ENCODE data around the gene PEAK3. TPM values are rescaled to one million over a fixed set of nuclear protein-coding genes. Genes with fewer than 3 reads are reported as not detected.
A peak's percentile ranks its signal among the peaks of the same experiment; 100 is the strongest.

PEAK3 gene
- total RNA-seq, 1 donor from 2014 or later = 0.50 TPM

GRCh38 chr19:2274931-2275535 lies 6.9 kb downstream of the PEAK3 start:
- peak overlapping the region; percentile 70 for H3K27ac Mint-ChIP-seq (ENCODE audit: unreplicated experiment)
- no peaks in the 10 kb centered on the region for H3K9me3 Mint-ChIP-seq (ENCODE audit: low read depth)
- peaks cover 14% of the 10 kb centered on the region for H3K36me3 Mint-ChIP-seq (ENCODE audit: low read depth)
- DNase-seq (ENCODE audit: low spot score) = no peak
- peaks cover 33% of the 10 kb centered on the region for H3K4me1 Mint-ChIP-seq (ENCODE audit: low read depth)
- no peaks in the 10 kb centered on the region for H3K27me3 Mint-ChIP-seq (ENCODE audit: low read depth)
- peak; percentile 78 for TF ChIP-seq CTCF (IDR thresholded peaks at IDR 0.05)
- H3K4me3 Mint-ChIP-seq (ENCODE audit: unreplicated experiment) = peak overlapping the region; percentile 36

DNA sequence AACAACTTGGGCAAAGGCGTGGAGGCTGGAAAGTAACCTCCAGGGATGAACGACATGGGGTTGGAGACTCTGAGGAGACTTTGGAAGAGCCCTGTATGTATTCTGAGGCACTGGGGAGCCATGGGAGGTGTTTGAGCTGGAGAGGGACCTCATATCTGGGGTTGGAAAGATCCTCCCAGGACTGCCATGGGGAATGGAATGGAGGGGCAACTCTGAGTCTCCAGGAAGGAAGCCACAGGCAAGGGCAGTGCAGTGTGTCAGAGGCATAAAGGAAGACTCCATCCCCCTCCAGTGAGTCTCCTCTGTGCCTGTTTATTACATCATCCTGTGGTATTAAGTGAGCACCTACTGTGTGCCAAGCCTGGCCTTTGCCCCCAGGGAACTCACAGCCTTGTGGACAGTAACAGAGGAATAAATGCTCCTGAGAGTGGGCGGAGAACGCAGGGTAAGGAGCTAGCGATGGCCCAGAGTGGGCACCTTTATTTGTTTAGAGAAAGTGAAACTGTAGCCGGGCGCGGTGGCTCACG lies 7.7 kb downstream of the PEAK3 start:
- no peak for TF ChIP-seq CTCF (IDR thresholded peaks at IDR 0.05)
- Mint-ChIP-seq H3K27ac (ENCODE audit: unreplicated experiment) (peak overlapping the region; percentile 70), H3K36me3 (ENCODE audit: low read depth) (peaks cover 14% of the 10 kb centered on the region), H3K4me1 (ENCODE audit: low read depth) (peaks cover 33% of the 10 kb centered on the region), H3K4me3 (ENCODE audit: unreplicated experiment) (peak overlapping the region; percentile 65), H3K9me3 (ENCODE audit: low read depth) (no peaks in the 10 kb centered on the region), H3K27me3 (ENCODE audit: low read depth) (no peaks in the 10 kb centered on the region)
- DNase-seq (ENCODE audit: low spot score) = no peak

DNA sequence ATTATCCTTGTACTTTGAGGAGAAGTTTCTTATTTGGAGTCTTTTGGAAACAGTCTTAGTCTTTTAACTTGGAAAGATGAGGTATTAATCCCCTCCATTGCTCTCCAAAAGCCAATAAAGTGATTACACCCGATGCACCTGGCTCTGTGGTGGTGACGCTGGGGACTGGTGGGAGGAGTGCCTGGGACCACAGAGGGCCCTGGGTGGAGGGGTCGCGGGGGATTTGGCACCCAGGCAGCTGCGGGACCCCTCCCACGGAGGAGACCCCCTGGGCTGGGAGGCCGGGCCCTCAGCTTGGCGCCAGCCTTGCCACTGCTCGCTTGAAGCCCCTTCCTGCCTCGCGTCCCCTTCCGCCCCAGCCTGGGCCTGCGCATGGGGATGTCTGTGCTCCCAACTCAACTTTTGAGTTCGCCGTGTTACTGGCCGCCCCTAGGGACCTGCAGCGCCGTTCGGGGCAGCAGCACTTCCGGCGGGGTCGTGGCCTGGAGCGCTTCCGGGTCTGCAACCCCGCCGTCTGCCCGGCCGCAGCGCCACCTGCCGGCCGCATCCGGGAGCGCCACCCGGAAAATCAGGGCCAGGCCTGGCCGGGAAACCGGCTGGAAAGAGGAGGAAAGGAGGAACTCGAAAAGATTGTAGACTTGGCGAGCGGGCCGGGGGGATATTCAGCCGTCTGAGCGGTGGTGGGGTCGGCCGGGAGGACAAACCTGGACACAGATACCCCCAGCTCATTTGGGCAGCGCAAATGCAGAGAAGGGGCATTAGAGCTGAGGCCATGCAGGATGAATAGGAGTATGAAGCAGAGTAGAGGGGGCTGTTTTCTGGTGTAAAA lies 8.4 kb downstream of the PEAK3 start:
- peak overlapping the region; percentile 87 for H3K27ac Mint-ChIP-seq (ENCODE audit: unreplicated experiment)
- peak overlapping the region; percentile 65 for H3K4me3 Mint-ChIP-seq (ENCODE audit: unreplicated experiment)
- H3K4me1 Mint-ChIP-seq (ENCODE audit: low read depth) = peaks cover 33% of the 10 kb centered on the region
- peaks cover 14% of the 10 kb centered on the region for H3K36me3 Mint-ChIP-seq (ENCODE audit: low read depth)
- no peaks in the 10 kb centered on the region for H3K9me3 Mint-ChIP-seq (ENCODE audit: low read depth)
- TF ChIP-seq CTCF (IDR thresholded peaks at IDR 0.05) = peak; percentile 99
- no peak for DNase-seq (ENCODE audit: low spot score)
- H3K27me3 Mint-ChIP-seq (ENCODE audit: low read depth) = no peaks in the 10 kb centered on the region

- no peak for DNase-seq (ENCODE audit: low spot score)
- no peaks in the 10 kb centered on the region for H3K9me3 Mint-ChIP-seq (ENCODE audit: low read depth)
- peak overlapping the region; percentile 90 for H3K4me3 Mint-ChIP-seq (ENCODE audit: unreplicated experiment)
- H3K27ac Mint-ChIP-seq (ENCODE audit: unreplicated experiment) = peak overlapping the region; percentile 96
- no peaks in the 10 kb centered on the region for H3K27me3 Mint-ChIP-seq (ENCODE audit: low read depth)
- no peak for TF ChIP-seq CTCF (IDR thresholded peaks at IDR 0.05)
- H3K4me1 Mint-ChIP-seq (ENCODE audit: low read depth) = peaks cover 43% of the 10 kb centered on the region
- peaks cover 11% of the 10 kb centered on the region for H3K36me3 Mint-ChIP-seq (ENCODE audit: low read depth)
These were observed 10.5 kb downstream of the PEAK3 start for GRCh38 chr19:2271234-2272103.
